Fibroblast of pulmonary artery (primary cell): Measurements from ENCODE around the gene TGFB2.
A peak's percentile ranks its signal among the peaks of the same experiment; 100 is the strongest.

Source experiments
- DNase-seq: peaks from one replicate; pipeline ENCODE4 v3.0.0-alpha.2; 2010; ENCODE audit warnings: low read depth
- H3K4me3 ChIP-seq: replicated peaks from 2 replicates; pipeline ENCODE4 v1.5.1; 2011; ENCODE audit warnings: low read depth, mild to moderate bottlenecking, control low read depth, low read length, moderate library complexity
- TF ChIP-seq, protein P1 (sequence below): IDR thresholded peaks from 2 replicates; pipeline ENCODE4 v1.5.1; 2011; ENCODE audit warnings: mild to moderate bottlenecking, control low read depth, low read length, inconsistent platforms; ENCODE audit errors: missing control alignments

The TGFB2 gene

DNA sequence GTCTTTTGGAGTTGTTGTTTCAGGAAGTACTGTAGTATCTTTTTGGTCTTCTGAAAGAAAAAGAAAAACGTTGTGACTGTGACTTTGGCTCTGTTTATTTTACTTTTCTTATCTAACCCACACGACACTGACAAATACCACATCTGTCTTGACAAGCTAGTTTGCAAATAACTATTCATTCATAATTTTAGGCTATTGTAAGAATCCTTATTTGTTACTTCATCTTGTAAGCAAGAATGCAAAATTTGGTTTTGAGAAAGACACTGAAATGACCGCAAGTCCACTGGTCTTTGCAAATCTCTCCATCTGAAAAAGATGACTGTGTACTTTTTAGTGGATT, 12.7 kb downstream of the TGFB2 start:
- no peak for DNase-seq
- H3K4me3 ChIP-seq, result no peak overlapping the region
- TF ChIP-seq, protein P1, sequence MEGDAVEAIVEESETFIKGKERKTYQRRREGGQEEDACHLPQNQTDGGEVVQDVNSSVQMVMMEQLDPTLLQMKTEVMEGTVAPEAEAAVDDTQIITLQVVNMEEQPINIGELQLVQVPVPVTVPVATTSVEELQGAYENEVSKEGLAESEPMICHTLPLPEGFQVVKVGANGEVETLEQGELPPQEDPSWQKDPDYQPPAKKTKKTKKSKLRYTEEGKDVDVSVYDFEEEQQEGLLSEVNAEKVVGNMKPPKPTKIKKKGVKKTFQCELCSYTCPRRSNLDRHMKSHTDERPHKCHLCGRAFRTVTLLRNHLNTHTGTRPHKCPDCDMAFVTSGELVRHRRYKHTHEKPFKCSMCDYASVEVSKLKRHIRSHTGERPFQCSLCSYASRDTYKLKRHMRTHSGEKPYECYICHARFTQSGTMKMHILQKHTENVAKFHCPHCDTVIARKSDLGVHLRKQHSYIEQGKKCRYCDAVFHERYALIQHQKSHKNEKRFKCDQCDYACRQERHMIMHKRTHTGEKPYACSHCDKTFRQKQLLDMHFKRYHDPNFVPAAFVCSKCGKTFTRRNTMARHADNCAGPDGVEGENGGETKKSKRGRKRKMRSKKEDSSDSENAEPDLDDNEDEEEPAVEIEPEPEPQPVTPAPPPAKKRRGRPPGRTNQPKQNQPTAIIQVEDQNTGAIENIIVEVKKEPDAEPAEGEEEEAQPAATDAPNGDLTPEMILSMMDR, result no peak

DNA sequence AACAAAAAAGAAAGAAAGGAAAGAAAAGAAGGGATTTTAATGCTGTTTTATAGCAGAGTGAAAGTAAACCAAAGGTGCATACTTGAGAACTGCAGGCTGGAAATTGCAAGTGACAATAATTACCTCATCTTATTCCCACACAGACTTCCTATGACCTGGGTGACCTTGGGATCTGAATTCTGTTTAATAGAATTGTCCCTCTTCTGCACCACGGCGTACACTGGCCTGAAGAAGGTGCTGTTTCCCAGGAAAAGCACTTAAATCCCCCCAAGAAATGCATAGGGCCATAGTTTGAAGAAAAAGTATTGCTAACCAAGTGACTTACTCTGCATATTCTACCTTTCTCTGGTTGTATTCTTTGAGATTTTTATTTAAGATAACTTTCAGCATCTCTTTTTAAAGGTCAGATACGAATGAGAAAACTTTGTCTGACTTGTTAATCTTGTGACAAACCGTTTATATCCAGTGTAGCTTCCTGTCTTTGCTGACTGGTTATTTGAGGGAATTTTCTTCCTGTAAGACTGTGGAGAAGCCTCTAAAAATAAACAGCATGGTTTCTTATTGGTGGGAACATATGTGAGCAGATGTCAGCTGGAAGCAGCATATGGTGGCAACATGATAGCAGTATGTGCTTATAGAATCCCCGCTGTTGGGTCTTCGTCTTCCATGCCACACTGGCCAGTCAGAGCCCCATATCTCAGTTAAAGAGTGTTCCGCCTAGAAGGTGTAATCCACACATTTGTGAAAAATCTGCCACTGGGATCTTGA, 16.3 kb downstream of the TGFB2 start:
- TF ChIP-seq, protein P1, result peak; percentile 77
- H3K4me3 ChIP-seq, result no peak overlapping the region
- peak; percentile 79 for DNase-seq

DNA sequence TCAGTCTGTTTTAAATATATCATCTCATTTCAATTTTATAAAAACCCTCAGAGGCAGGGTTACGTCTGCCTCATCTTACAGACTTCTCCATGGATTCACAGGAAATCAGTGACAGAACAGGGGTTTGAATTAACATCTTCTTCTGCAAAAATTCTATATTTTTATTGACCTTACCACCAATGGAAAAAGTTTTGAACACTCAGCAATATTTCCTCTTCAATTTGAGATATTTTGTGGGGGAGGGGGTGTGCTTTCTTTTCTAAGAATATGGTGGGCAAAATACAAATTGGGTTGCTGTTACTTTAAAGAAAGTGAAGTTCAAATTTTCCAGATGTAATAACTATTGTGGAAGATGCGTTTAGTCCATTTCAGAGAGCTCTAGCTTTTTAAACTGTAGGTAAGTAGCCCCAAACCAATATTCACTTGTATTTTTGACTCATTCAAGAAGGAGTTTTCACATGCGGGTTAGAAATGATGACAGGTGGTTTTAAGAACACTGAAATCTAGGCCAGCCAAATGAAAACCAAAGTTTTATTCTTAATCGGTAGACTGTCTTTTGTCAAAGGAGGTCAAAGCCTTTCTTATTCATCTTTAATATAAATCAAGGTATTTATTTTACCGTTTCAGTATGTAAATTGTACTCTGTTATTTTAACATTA, 17.4 kb downstream of the TGFB2 start:
- TF ChIP-seq, protein P1, result no peak
- no peak overlapping the region for H3K4me3 ChIP-seq
- DNase-seq, result no peak

DNA sequence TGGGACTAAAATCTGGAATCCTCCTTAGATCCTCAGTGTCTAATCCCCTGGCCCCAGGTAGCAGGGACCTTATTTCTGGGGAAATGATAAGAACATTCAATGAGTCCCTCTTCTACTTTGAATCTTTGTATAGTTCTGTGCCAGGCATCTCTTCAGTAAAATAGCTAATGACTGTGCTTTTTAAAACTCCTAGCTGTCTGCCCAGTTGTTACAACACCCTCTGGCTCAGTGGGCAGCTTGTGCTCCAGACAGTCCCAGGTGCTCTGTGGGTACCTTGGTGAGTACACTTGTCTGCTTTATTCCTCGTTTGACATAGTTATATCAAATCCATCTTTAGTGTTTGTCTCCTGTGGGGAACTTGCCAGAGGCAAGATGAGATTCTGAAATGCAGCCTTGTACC, 18.0 kb downstream of the TGFB2 start:
- TF ChIP-seq, protein P1, result no peak
- DNase-seq, result no peak
- H3K4me3 ChIP-seq, result no peak overlapping the region

DNA sequence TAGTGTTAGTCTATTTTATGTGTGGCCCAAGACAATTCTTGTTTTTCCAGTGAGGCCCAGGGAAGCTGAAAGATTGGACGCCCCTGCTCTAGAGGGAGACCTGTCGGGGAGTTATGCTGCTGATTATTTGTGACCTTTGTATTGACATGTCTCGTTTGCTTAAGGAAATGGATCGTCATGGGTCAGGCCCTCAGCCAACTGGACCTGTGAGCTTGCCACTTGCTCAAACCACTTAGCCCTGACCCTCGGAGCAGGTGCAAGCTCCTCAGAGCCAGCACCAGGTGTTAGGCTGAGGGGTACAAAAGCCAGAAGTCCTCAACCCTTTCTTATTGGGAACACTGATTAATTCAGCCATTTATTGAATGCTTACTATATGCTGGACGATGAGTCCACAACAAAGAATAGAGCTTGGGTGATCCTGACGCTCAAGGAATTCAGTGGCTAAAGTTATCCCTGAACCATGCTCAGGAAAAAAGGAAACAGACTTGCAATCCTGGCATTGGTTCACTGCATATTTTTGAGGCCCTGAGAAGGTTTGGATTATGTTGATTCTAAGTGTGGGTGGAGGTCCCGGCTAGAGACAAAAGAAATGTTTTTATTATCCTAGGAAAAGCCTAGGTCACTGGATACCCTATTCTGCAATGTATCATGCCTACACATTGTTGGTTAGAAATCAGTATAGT, 19.0 kb downstream of the TGFB2 start:
- TF ChIP-seq, protein P1, result no peak
- DNase-seq, result no peak
- H3K4me3 ChIP-seq, result no peak overlapping the region

DNA sequence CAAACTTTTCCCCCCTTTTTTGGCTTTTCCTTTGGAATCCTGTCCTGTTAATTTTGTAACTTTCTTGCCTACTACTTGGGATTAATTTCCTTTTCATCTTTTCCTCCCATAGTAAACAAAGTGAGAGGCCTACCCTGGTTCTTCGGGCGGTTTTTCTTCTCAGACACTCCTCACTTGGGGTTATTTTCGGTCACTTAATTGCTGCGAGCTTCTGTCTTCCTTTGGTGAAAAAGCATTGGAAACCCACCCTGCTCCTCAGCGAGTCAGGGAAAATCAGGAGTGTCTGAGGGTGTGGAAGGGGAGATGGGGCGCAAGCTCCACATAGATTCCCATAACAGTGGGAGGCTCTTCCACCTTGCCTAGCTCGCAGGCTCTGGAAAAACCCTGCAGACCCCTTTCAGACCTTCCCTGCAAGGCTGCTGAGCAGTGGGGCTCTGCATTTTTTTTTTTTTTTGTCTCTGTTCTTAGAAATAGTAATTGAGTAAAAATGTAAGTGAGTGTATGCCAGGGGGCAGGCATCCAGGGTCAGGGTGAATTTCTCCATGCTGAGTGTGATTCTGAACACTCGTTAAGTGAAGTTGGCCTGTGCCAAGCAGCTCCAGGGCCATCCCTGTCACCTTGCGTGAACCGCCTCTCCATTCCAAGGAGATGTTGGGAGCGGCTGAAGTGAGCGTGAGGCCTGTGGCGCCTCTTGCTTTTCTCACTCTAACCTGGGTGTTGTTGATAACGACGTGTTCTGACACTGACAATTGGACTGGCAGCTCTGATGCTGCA, 20.3 kb downstream of the TGFB2 start:
- TF ChIP-seq, protein P1, result no peak
- DNase-seq, result no peak
- H3K4me3 ChIP-seq, result no peak overlapping the region
